ENCODE measurements around the gene FUS. TPM values are rescaled to one million over a fixed set of nuclear protein-coding genes. Genes with fewer than 3 reads are reported as not detected.
"Not testable (repeated sequence)": the region's sequence is repeated elsewhere in the genome, so short reads cannot be mapped to it uniquely, and the experiment has no call there.

The FUS gene
- total and polyA plus RNA-seq, 5 donors, result 112 to 172 (median 144) TPM

GRCh38 chr16:31195861-31196260 is 15.9 kb downstream of the FUS start:
- H3K4me1 ChIP-seq (ENCODE audit: control insufficient read depth, insufficient read depth, low read length); H3K4me3 ChIP-seq (ENCODE audit: low read length); ATAC-seq; intact Hi-C loops (cut with DNase I); H3K27me3 ChIP-seq (ENCODE audit: control insufficient read depth, insufficient read depth); H3K9me3 ChIP-seq (ENCODE audit: control insufficient read depth, low read length); H3K27ac ChIP-seq (ENCODE audit: low read length); DNase-seq: not testable (repeated sequence)
- WGBS, result 96% methylated on average over 11 of the region's 11 CpGs

- no peaks in the 10 kb centered on the region for H3K4me1 ChIP-seq (ENCODE audit: control insufficient read depth, insufficient read depth, low read length)
- H3K9me3 ChIP-seq (ENCODE audit: control insufficient read depth, low read length), result no peaks in the 10 kb centered on the region
- DNase-seq (no peak), ATAC-seq (no peak)
- 85% methylated on average over 17 of the region's 17 CpGs for WGBS
- H3K27ac ChIP-seq (ENCODE audit: low read length), result no peak overlapping the region
- H3K4me3 ChIP-seq (ENCODE audit: low read length), result no peak overlapping the region
- no peaks in the 10 kb centered on the region for H3K27me3 ChIP-seq (ENCODE audit: control insufficient read depth, insufficient read depth)
- intact Hi-C loops (cut with DNase I), result no loop called here
These were observed 16.6 kb downstream of the FUS start for GRCh38 chr16:31196324-31197088.

- H3K4me3 ChIP-seq (ENCODE audit: low read length), result no peak overlapping the region
- ATAC-seq, result no peak
- no peaks in the 10 kb centered on the region for H3K4me1 ChIP-seq (ENCODE audit: control insufficient read depth, insufficient read depth, low read length)
- H3K27me3 ChIP-seq (ENCODE audit: control insufficient read depth, insufficient read depth), result no peaks in the 10 kb centered on the region
- WGBS, result 56% methylated on average over 7 of the region's 7 CpGs
- no peak for DNase-seq
- intact Hi-C loops (cut with DNase I), result no loop called here
- H3K9me3 ChIP-seq (ENCODE audit: control insufficient read depth, low read length), result no peaks in the 10 kb centered on the region
- no peak overlapping the region for H3K27ac ChIP-seq (ENCODE audit: low read length)
These were observed 18.4 kb downstream of the FUS start for GRCh38 chr16:31198207-31198882.

- intact Hi-C loops (cut with DNase I), result no loop called here
- no peak overlapping the region for H3K4me3 ChIP-seq (ENCODE audit: low read length)
- ATAC-seq, result no peak
- H3K9me3 ChIP-seq (ENCODE audit: control insufficient read depth, low read length), result no peaks in the 10 kb centered on the region
- DNase-seq, result no peak
- no peaks in the 10 kb centered on the region for H3K4me1 ChIP-seq (ENCODE audit: control insufficient read depth, insufficient read depth, low read length)
- no peak overlapping the region for H3K27ac ChIP-seq (ENCODE audit: low read length)
- H3K27me3 ChIP-seq (ENCODE audit: control insufficient read depth, insufficient read depth), result no peaks in the 10 kb centered on the region
- 90% methylated on average over 5 of the region's 5 CpGs for WGBS
These were observed 19.6 kb downstream of the FUS start for GRCh38 chr16:31199430-31200041.

GRCh38 chr16:31200111-31200510 is 20.2 kb downstream of the FUS start:
- H3K9me3 ChIP-seq (ENCODE audit: control insufficient read depth, low read length); intact Hi-C loops (cut with DNase I); H3K27ac ChIP-seq (ENCODE audit: low read length); H3K27me3 ChIP-seq (ENCODE audit: control insufficient read depth, insufficient read depth); H3K4me3 ChIP-seq (ENCODE audit: low read length); H3K4me1 ChIP-seq (ENCODE audit: control insufficient read depth, insufficient read depth, low read length); ATAC-seq: not testable (repeated sequence)
- peak in 1 of 3 donors; percentile 35 for DNase-seq
- 87% methylated on average over 8 of the region's 8 CpGs for WGBS

- Histone ChIP-seq H3K27ac (ENCODE audit: low read length) (no peak overlapping the region), H3K4me1 (ENCODE audit: control insufficient read depth, insufficient read depth, low read length) (no peaks in the 10 kb centered on the region), H3K9me3 (ENCODE audit: control insufficient read depth, low read length) (no peaks in the 10 kb centered on the region), H3K4me3 (ENCODE audit: low read length) (no peak overlapping the region), H3K27me3 (ENCODE audit: control insufficient read depth, insufficient read depth) (no peaks in the 10 kb centered on the region)
- 61% methylated on average over 8 of the region's 8 CpGs for WGBS
- ATAC-seq (no peak), DNase-seq (peak in 1 of 3 donors; percentile 66)
- intact Hi-C loops (cut with DNase I), result no loop called here
These were observed 21.1 kb downstream of the FUS start for GRCh38 chr16:31200821-31201568.

GRCh38 chr16:31201582-31202413 is 21.9 kb downstream of the FUS start:
- no peaks in the 10 kb centered on the region for H3K9me3 ChIP-seq (ENCODE audit: control insufficient read depth, low read length)
- peak overlapping the region; percentile 42 for H3K4me3 ChIP-seq (ENCODE audit: low read length)
- no peaks in the 10 kb centered on the region for H3K27me3 ChIP-seq (ENCODE audit: control insufficient read depth, insufficient read depth)
- intact Hi-C loops (cut with DNase I), result no loop called here
- WGBS, result 19% methylated on average over 35 of the region's 35 CpGs
- no peaks in the 10 kb centered on the region for H3K4me1 ChIP-seq (ENCODE audit: control insufficient read depth, insufficient read depth, low read length)
- H3K27ac ChIP-seq (ENCODE audit: low read length), result no peak overlapping the region
- DNase-seq (peak; percentile 48 to 78 (median 78)), ATAC-seq (peak; percentile 62 to 70)

GRCh38 chr16:31202414-31203375 is 22.8 kb downstream of the FUS start, which contains the start of gene PYCARD:
TSS of gene PYCARD (minus strand) at chr16:31202760. CDS start at chr16:31202690, 70 bp downstream.
- H3K27me3 ChIP-seq (ENCODE audit: control insufficient read depth, insufficient read depth), result no peaks in the 10 kb centered on the region
- ATAC-seq (peak; percentile 80 to 82), DNase-seq (peak; percentile 78 to 90 (median 90))
- 6% methylated on average over 69 of the region's 69 CpGs for WGBS
- H3K4me3 ChIP-seq (ENCODE audit: low read length), result peak within 1 kb of the TSS; percentile 42
- no peak within 1 kb of the TSS for H3K27ac ChIP-seq (ENCODE audit: low read length)
- intact Hi-C loops (cut with DNase I), result no loop called here
- H3K4me1 ChIP-seq (ENCODE audit: control insufficient read depth, insufficient read depth, low read length), result no peaks in the 10 kb centered on the region
- no peaks in the 10 kb centered on the region for H3K9me3 ChIP-seq (ENCODE audit: control insufficient read depth, low read length)

GRCh38 chr16:31204871-31205666 is 25.1 kb downstream of the FUS start:
- Histone ChIP-seq H3K27me3 (ENCODE audit: control insufficient read depth, insufficient read depth) (no peaks in the 10 kb centered on the region), H3K4me3 (ENCODE audit: low read length) (no peak overlapping the region), H3K27ac (ENCODE audit: low read length) (no peak overlapping the region), H3K9me3 (ENCODE audit: control insufficient read depth, low read length) (no peaks in the 10 kb centered on the region), H3K4me1 (ENCODE audit: control insufficient read depth, insufficient read depth, low read length) (no peaks in the 10 kb centered on the region)
- no peak for ATAC-seq
- 87% methylated on average over 9 of the region's 9 CpGs for WGBS
- intact Hi-C loops (cut with DNase I), result no loop called here
- DNase-seq, result no peak
